GM12891 (cell line): ENCODE data around the gene RBM19.
A peak's percentile ranks its signal among the peaks of the same experiment; 100 is the strongest.

Experiments used
- DNase-seq: peaks from one replicate; pipeline ENCODE4 v3.0.0; 2011; ENCODE audit warnings: low spot score; ENCODE audit not compliant: insufficient read length
- FAIRE-seq: peaks from 2 replicates; lab custom pipeline; 2011; peaks lifted over from hg19 to GRCh38; lab: Jason Lieb, UNC
- PAX5 ChIP-seq: IDR thresholded peaks from 2 replicates; pipeline ENCODE4 v1.6.1; 2011; ENCODE audit warnings: low read length, moderate library complexity, mild to moderate bottlenecking; ENCODE audit not compliant: insufficient read depth, severe bottlenecking
- POLR2A ChIP-seq: IDR thresholded peaks from 2 replicates; pipeline ENCODE4 v1.6.1; 2011; ENCODE audit warnings: low read depth, low read length, control low read depth
- POLR2AphosphoS5 ChIP-seq: IDR thresholded peaks from 2 replicates; pipeline ENCODE4 v1.6.1; 2011; ENCODE audit warnings: low read depth, low read length, control low read depth
- POU2F2 ChIP-seq: IDR thresholded peaks from 2 replicates; pipeline ENCODE4 v1.6.1; 2011; ENCODE audit warnings: low read depth, mild to moderate bottlenecking, control low read depth, low read length, moderate library complexity
- SPI1 ChIP-seq: IDR thresholded peaks from 2 replicates; pipeline ENCODE4 v1.6.1; 2011; ENCODE audit warnings: low read depth, low read length, control low read depth
- TAF1 ChIP-seq: IDR thresholded peaks from 2 replicates; pipeline ENCODE4 v1.6.1; 2011; ENCODE audit warnings: low read depth, low read length, control low read depth

RBM19 gene

GRCh38 chr12:113917393-113917792 is 48.7 kb downstream of the RBM19 start:
- TF ChIP-seq POU2F2 (no peak), SPI1 (no peak), POLR2A (no peak), TAF1 (no peak), PAX5 (no peak), POLR2AphosphoS5 (no peak)
- no peak for DNase-seq
- FAIRE-seq = no peak

GRCh38 chr12:113914806-113915205 is 51.3 kb downstream of the RBM19 start:
- FAIRE-seq = no peak
- no peak for DNase-seq

GRCh38 chr12:113914176-113914575 is 51.9 kb downstream of the RBM19 start:
- TF ChIP-seq POLR2A = no peak
- no peak for TF ChIP-seq POU2F2
- no peak for DNase-seq
- no peak for FAIRE-seq

More at GRCh38 chr12:113914806-113915205, 51.3 kb downstream of the RBM19 start:
- TF ChIP-seq SPI1 = no peak
- TF ChIP-seq TAF1 = no peak
- no peak for TF ChIP-seq PAX5

GRCh38 chr12:113912760-113913329 is 53.3 kb downstream of the RBM19 start:
- DNase-seq = peak; percentile 44
- FAIRE-seq = peak; percentile 5
- TF ChIP-seq POLR2A = no peak
- TF ChIP-seq PAX5 = no peak
- TF ChIP-seq SPI1 = no peak
- no peak for TF ChIP-seq TAF1
- TF ChIP-seq POU2F2 = no peak
- no peak for TF ChIP-seq POLR2AphosphoS5

GRCh38 chr12:113911971-113912759 is 54.0 kb downstream of the RBM19 start:
- FAIRE-seq = no peak
- DNase-seq = no peak
- TF ChIP-seq POU2F2 = no peak
- TF ChIP-seq POLR2A = no peak
- no peak for TF ChIP-seq SPI1
- TF ChIP-seq PAX5 = no peak
- no peak for TF ChIP-seq TAF1

- DNase-seq (no peak), FAIRE-seq (no peak)
- TF ChIP-seq POU2F2 = no peak
- no peak for TF ChIP-seq POLR2A
- TF ChIP-seq SPI1 = no peak
- TF ChIP-seq PAX5 = no peak
- TF ChIP-seq POLR2AphosphoS5 = no peak
- TF ChIP-seq TAF1 = no peak
Measured at GRCh38 chr12:113910751-113911272, 55.3 kb downstream of the RBM19 start.

- DNase-seq = no peak
- TF ChIP-seq PAX5 = no peak
- no peak for TF ChIP-seq SPI1
- no peak for TF ChIP-seq POLR2AphosphoS5
- TF ChIP-seq POU2F2 = no peak
- no peak for FAIRE-seq
Measured at GRCh38 chr12:113909776-113910420, 56.2 kb downstream of the RBM19 start.

GRCh38 chr12:113908584-113909100 is 57.5 kb downstream of the RBM19 start:
- TF ChIP-seq PAX5 = no peak
- no peak for TF ChIP-seq SPI1
- TF ChIP-seq POLR2A = no peak
- TF ChIP-seq POLR2AphosphoS5 = no peak
- no peak for TF ChIP-seq POU2F2
- DNase-seq = no peak
- no peak for FAIRE-seq

- TF ChIP-seq SPI1 (no peak), POLR2A (no peak), POLR2AphosphoS5 (no peak), TAF1 (no peak), PAX5 (no peak), POU2F2 (no peak)
Measured at GRCh38 chr12:113907446-113908180, 58.5 kb downstream of the RBM19 start.

More at GRCh38 chr12:113907446-113908180, 58.5 kb downstream of the RBM19 start:
- DNase-seq (no peak), FAIRE-seq (no peak)
